Lower leg skin (tissue), 3 donors: ENCODE results near the gene GPC6.

ENCODE experiments used
- CTCF ChIP-seq, 3 donors: fragments of 450-650 bp; IDR thresholded peaks; one replicate each; pipeline ENCODE4 v1.5.1; 2016; ENCODE audit warnings: antibody characterized with exemption in 3 of 3, mild to moderate bottlenecking in 3 of 3, moderate library complexity in 2 of 3
- POLR2A ChIP-seq, 2 donors: fragments of 450-650 bp; IDR thresholded peaks; one replicate each; pipeline ENCODE4 v1.6.1; 2016 to 2017; ENCODE audit warnings: antibody characterized with exemption in 2 of 2, mild to moderate bottlenecking in 1 of 2, moderate library complexity in 1 of 2

- TF ChIP-seq CTCF (IDR thresholded peaks at IDR 0.05) (no peak), POLR2A (IDR thresholded peaks at IDR 0.05) (no peak)
Measured at GRCh38 chr13:93778548-93778947, 551.9 kb downstream of the GPC6 start.
